GM18517 (cell line): ENCODE measurements around the gene LOXL1.
"Not testable (repeated sequence)": the region's sequence is repeated elsewhere in the genome, so short reads cannot be mapped to it uniquely, and the experiment has no call there.

ENCODE experiments used
- ATAC-seq: cut with Tn5 transposase; IDR thresholded peaks from one replicate; pipeline ENCODE4 v1.9.1; 2021; ENCODE audit warnings: mild to moderate bottlenecking, moderate library complexity; ENCODE audit not compliant: unreplicated experiment

The LOXL1 gene

GRCh38 chr15:73937296-73937695, 11.0 kb downstream of the LOXL1 start:
- ATAC-seq = no peak

DNA sequence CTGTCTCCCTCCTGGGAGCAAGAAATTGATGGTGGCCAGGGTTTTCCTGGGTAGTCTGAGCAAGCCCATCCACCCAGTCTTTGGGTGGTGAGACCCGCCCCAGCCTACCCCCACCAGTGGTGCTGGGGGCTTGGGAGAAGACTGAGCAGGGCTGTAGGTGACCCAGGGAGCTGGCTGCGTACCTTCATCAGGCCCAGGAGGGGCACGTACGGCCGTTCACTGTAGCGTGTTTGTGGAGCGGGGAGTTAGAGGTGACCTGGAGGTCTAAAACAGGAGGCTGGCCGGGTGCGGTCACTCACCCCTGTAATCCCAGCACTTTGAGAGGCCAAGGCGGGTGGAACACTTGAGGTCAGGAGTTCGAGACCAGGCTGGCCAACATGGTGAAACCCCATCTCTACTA, 11.5 kb downstream of the LOXL1 start:
- no peak for ATAC-seq

DNA sequence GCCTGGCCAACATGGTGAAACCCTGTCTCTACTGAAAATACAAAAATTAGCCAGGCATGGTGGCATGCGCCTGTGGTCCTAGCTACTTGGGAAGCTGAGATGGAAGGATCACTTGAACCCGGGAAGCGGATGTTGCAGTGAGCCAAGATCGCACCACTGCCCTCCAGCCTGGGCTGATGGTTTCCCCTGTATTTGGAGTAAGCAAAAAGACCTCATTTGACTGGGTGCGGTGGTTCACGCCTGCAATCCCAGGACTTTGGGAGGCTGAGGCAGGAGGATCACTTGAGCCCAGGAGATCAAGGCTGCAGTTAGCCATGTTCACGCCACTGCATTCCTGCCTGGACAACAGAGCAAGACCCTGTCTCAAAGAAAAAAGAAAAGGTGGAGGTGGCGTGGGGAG, 12.3 kb downstream of the LOXL1 start:
- ATAC-seq = not testable (repeated sequence)

DNA sequence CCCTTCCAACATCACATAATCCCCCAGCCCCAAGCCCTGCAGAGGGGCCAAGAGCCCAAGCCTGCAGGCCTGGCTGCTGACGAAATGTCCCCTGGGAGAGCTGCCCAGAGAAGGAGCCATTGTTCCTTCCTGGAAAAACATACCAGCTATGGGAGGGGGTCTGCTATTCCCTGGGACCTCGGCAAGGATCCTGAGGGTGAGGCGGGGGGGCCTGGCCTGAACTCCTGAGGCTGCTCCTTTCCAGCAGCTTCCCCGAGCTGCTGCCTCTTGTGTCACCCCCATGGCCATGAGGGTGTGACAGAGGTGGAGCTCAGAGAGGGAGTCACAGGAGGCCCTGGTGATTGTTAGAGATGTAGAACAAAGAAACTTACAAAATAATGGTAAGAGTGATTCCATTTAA, 12.9 kb downstream of the LOXL1 start:
- ATAC-seq = no peak

DNA sequence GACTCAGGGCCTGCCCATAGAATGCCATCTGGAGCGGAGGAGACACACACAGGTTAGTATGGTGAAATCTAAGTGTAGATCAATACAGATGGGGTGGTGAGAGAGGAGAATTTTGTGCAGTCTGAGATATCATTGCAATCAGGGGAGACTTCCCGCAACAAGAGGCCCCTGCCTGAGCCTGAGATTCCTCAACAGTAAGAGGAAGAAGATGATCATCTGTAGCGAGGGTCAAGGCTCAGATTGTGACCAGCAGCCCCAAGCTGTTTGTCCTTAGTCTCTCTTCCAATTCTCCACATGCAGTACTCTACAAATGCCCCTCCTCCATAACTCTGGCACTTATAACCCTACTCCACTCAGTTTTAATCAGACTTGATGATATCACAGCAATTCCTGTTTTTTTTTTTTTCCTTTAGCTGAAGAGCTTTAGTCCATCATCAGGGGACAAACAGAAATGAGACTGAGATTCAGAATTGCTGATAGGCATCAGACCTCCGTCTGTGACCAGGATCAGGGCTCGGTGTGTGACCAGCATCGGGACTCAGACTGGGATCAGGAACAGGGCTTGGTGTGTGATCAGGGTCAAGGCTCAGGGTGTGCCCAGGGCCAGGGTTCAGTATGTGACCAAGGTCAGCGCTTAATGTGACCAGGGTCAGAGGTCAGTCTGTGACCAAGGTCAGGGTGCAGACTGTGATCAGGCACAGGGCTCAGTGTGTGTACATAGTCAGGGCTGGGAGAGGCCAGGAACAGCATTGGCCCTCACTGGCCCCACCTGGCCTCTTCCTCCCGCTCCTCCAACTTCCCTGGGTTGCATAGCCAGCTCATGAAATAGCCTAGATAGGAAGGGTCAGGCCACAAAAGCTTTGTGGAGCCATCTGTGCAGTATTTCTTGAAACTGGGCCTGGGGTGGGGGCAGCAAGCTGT, 14.1 kb downstream of the LOXL1 start:
- ATAC-seq = no peak

DNA sequence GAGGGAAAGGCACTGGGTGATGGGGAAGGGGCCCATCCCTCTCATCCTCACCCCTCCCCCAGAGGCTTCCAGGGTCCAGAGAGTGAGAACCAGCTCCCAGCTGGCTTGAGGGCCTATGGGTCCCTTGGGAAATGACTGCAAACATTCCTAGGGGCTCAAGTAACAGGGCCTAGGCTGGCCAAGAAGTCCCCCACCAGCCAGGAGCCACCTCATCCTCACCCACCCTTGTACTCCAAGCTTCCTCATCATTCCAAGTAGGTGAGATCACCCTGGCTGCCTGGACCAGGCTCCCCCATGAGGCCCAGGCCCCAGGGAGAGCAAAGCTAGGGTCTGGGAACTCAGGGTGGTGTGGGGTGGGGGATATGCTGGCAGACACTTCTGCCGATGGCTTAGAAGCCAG, 14.8 kb downstream of the LOXL1 start:
- ATAC-seq = no peak

DNA sequence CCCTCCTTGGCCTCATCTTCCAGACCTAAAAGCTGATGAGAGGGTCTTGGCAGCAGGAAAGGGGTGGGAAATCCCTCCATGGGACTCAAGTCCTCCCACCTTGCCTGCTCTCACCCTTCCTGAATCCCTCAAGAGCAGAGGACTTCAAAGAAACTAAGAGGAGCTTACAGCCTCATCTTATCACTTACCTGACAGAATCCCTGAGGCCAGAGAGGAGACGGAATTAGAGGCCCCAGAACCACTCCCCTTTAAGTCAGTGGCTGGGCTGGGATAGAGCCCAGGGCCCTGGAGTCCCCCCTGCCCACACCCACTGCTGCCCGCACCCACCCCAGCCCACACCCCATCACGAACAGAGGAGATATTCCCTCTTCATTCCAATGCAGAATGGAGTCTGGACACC, 15.2 kb downstream of the LOXL1 start:
- ATAC-seq = no peak

GRCh38 chr15:73941871-73942635, 15.8 kb downstream of the LOXL1 start:
- no peak for ATAC-seq

GRCh38 chr15:73942751-73943270, 16.5 kb downstream of the LOXL1 start:
- ATAC-seq = no peak

DNA sequence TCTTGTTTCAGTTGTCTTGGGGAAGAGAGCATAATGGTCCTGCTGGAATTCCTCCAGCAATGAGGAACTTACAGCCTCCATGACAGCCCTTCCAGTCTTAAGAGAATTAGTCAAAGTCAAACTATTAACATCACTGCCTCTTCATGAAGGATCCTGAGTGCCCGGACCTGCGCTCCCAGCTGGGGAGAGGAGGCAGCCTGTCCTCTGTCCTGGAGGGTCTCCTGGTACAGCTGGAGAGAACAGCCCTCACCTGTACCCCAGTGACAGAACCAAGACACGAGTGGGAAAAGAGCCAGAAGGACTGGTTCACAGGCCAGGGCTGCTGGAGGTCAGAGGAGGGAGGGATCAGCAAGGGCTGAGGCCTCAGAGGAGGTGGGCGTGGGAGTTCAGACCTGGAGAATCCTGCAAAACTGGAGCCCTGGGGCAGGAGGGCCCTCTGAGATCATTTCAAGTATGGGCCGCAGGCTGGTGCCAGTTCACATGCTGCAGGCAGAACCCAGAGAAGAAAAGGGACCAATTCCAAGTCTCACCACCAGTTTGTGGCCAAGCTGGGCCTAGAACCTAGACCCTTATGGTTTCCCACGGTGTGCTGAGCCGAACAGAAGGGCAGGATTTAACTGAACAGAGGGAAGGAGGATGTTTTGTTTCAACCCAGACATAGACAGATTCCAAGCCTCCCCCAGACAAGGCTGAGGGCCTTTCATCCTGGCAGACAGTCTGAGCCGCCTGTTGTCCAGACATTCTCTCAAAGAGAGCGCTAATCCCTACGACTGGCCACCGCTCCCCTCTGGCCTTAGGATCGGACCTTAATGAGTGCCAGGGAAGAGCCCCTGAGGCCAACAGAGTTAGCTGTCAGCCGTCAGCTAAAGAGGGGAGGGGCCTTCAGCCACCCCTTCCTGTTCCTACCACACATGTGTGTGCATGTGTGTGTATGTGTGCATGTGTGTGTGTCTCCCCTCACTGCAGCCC, 18.2 kb downstream of the LOXL1 start:
- ATAC-seq = no peak

DNA sequence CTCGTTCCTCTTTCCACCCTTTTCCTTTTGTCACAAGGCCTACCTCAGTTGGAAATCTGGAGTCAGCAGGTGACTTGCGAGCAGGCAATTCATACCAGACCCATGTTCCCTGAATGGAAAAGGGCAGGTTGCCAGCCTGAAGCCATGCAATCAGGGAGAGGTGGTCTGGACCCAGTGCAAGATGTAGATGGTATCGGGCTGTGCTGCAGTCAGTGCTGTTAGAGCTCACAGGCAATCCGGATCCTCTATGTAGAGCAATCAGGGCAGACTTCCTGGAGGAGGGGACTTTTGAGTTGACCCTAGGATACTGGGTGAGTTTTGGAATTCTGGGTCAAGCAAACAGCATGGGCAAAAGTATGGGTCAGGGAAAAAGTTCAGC, 18.9 kb downstream of the LOXL1 start:
- no peak for ATAC-seq

DNA sequence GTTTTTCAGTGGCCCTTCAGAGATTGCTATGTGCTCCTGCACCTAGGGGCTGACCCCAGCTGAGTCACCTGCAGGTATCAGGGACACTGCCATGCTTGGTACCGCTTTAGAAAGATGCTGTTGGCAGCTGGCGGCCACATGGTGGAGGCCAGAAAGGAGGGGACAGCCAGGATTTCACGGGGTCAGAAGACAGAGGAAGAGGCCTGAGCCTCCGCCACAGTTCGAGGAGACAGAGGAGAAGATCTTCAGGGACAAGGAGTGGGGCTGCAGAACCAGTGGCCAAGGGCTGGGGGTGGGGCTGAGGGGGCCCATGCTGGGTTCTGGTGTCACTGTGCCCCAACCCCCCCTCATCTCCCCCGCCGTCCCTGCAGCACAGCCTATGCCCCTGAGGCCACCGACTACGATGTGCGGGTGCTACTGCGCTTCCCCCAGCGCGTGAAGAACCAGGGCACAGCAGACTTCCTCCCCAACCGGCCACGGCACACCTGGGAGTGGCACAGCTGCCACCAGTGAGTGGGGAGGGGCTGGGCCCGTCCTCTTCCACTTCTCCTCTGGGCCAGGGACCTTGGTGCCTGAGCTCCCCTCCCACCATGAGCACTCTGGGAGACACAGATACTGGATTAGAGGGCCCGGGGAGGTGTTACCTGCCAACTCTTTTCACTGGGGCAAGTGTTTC, 19.9 kb downstream of the LOXL1 start:
- no peak for ATAC-seq

- no peak for ATAC-seq
Measured at GRCh38 chr15:73946795-73947370, 20.6 kb downstream of the LOXL1 start.

DNA sequence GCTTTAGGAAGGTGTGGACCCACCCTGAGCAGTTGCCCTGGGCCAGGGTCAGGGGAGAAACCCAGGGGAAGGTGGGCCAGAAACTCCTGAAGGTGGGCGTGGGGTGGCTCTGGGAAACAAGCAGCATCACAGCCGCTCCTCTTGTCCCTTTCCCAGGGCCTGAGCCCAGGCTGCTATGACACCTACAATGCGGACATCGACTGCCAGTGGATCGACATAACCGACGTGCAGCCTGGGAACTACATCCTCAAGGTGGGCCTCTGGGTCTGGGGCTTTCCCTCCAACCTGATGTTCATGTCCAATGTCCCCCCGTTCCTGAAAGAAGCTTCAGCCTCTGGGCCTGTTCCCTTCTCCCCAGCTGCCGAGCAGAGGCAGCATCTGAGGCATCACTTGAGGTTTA, 21.4 kb downstream of the LOXL1 start:
- no peak for ATAC-seq

GRCh38 chr15:73948396-73948795, 22.1 kb downstream of the LOXL1 start:
- ATAC-seq = no peak

- ATAC-seq = no peak
Measured at GRCh38 chr15:73948982-73949381, 22.7 kb downstream of the LOXL1 start.

- ATAC-seq = no peak
Measured at GRCh38 chr15:73949496-73949895, 23.2 kb downstream of the LOXL1 start.

DNA sequence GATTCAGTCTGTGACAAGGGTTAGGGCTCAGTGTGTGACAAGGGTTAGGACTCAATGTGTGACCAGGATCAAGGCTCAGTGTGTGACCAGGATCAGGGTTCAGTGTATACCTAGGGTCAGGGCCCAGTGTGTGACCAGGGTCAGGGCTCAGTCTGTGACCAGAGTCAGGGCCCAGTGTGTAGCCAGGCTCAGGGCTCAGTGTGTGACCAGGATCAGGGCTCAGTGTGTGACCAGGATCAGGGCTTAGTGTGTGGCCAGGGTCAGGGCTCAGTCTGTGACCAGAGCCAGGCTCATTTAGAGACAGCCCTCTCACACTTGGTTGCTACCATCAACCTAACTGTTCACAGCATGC, 24.2 kb downstream of the LOXL1 start:
- ATAC-seq = no peak

GRCh38 chr15:73950831-73951561, 24.7 kb downstream of the LOXL1 start:
- ATAC-seq = no peak
